Gastroesophageal sphincter (tissue), 3 donors: ENCODE data around the gene MAN2B1.

Experiments
- EP300 ChIP-seq: sonication (generic); formaldehyde crosslinking; IDR thresholded peaks from one replicate; pipeline ENCODE4 v1.6.1; 2017; ENCODE audit warnings: antibody characterized with exemption, mild to moderate bottlenecking
- TF ChIP-seq, protein P1 (sequence below), 4 experiments: fragments of 200-600 bp in 2 of 4; fragments of 450-650 bp in 2 of 4; sonication (generic) in 1 of 4; IDR thresholded peaks; one replicate each; pipeline ENCODE4 v1.5.1; 2017 to 2019; ENCODE audit warnings: antibody characterized with exemption in 4 of 4, mild to moderate bottlenecking in 2 of 4, moderate library complexity in 2 of 4

- TF ChIP-seq, protein P1, sequence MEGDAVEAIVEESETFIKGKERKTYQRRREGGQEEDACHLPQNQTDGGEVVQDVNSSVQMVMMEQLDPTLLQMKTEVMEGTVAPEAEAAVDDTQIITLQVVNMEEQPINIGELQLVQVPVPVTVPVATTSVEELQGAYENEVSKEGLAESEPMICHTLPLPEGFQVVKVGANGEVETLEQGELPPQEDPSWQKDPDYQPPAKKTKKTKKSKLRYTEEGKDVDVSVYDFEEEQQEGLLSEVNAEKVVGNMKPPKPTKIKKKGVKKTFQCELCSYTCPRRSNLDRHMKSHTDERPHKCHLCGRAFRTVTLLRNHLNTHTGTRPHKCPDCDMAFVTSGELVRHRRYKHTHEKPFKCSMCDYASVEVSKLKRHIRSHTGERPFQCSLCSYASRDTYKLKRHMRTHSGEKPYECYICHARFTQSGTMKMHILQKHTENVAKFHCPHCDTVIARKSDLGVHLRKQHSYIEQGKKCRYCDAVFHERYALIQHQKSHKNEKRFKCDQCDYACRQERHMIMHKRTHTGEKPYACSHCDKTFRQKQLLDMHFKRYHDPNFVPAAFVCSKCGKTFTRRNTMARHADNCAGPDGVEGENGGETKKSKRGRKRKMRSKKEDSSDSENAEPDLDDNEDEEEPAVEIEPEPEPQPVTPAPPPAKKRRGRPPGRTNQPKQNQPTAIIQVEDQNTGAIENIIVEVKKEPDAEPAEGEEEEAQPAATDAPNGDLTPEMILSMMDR (IDR thresholded peaks at IDR 0.05): no peak
- no peak for TF ChIP-seq EP300
Observed at GRCh38 chr19:12701596-12702282, 35.2 kb upstream of the MAN2B1 start.
